Stimulated activated CD8-positive, alpha-beta memory T cell treated with anti-CD3 and anti-CD28 coated beads, Interleukin-12 subunit alpha, Interleukin-12 subunit beta, amount 100 ng/mL, for 4 hours (primary cell): ENCODE measurements around the gene KNOP1.
"Not testable (repeated sequence)": the region's sequence is repeated elsewhere in the genome, so short reads cannot be mapped to it uniquely, and the experiment has no call there.

ENCODE experiments used
- DNase-seq: peaks from one replicate; pipeline ENCODE4 v3.0.0-alpha.2; 2020; ENCODE audit warnings: low read depth

KNOP1 gene

GRCh38 chr16:19741354-19741753 lies 23.3 kb upstream of the KNOP1 start:
- DNase-seq = no peak

DNA sequence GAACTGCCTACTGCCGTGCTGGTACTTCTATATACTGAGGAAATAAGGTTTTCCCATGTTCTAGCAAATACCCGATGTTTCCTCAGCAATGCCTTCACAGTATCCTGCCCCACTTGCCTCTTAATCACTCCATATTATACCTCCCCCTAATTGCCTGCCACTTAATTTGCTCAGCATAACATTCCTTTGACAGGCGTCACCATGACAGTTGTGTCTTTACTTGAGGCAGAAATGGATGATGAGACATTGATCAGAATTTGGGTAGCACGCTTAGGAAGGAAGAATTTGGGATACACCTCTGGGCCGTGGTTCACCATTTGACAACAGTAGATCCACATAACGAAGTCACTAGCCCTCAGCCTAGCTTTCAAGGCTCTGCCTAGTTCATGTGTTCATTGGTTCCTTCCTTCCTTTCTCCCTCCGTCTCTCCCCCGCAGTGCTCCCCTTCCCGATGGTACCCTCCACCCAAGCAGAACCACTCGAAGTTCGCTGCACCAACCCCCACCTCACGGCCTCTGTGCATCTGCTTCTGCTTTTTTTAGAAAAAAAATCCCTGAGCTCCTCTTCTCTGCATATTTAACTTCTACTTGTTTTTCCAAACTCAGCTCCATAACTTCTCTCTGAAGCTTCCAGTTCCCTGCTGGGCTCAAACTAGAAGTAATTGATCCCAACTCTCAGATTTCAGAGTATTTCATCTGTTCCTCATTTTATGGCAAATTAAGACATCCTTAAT lies 19.4 kb upstream of the KNOP1 start:
- no peak for DNase-seq

GRCh38 chr16:19735074-19735867 lies 17.2 kb upstream of the KNOP1 start:
- no peak for DNase-seq

GRCh38 chr16:19733551-19733950 lies 15.5 kb upstream of the KNOP1 start:
- no peak for DNase-seq

GRCh38 chr16:19728636-19728965 lies 10.6 kb upstream of the KNOP1 start:
- no peak for DNase-seq

DNA sequence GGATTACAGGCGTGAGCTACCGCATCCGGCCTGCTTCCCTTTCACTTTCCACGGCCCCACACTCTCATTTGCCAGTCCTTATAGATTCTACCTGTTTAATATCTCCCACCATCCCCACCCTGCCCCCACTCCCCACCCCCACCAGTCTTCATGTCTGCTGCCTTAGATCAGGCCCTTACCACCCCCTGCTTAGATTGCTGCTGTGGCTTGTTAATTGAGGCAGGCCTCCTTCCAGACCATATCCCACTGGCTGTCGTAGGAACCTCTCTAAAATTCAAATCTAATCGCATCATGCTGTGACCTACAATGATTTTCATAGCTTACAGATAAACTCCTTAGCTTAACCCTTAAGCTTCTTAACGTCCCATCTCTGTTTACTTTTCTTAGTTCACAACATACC lies 5.0 kb upstream of the KNOP1 start:
- DNase-seq = no peak

- no peak for DNase-seq
These were observed 4.4 kb upstream of the KNOP1 start for GRCh38 chr16:19722269-19722952.

DNA sequence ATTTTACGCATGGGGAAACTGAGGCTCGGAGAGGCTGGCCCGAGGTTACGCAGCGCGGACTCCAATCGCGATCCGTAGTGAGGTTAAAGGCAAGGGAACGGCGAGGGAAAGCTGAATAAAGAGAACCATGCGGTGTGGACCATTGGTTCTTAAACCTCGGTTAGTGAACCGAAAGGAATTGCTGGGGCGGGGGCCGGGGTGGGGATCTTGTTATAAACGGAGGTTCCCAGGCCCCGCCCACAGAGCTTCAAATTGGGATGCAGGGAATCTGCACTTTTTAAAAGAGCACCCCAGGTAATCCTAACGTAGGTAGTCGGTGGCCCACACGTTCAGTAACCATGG lies 568 bp upstream of the KNOP1 start:
- DNase-seq = no peak

GRCh38 chr16:19717314-19717713 lies 713 bp downstream of the KNOP1 start:
- DNase-seq = no peak

GRCh38 chr16:19716728-19717127 lies 1.3 kb downstream of the KNOP1 start:
- not testable (repeated sequence) for DNase-seq

DNA sequence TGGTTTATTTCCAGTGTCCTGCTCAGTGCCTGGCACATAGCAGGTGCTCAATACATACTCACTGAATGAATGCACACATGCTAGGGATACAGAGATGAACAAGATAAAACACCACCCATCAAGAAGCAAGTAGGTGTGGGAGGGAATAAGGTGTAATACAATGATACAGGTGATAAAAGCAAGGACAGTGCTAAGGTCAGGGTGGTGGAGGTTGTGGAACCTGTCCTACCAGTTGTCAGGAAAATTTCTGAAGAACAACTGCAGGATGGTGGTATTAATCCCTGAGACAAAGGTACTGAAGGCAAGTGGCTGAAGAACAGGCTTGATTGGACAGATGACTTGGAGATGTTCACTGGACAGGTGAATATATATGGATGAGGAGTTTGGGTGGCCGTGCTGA lies 1.8 kb downstream of the KNOP1 start:
- no peak for DNase-seq

- no peak for DNase-seq
These were observed 2.5 kb downstream of the KNOP1 start for GRCh38 chr16:19715566-19715965.

GRCh38 chr16:19713697-19714096 lies 4.3 kb downstream of the KNOP1 start:
- no peak for DNase-seq

- no peak for DNase-seq
These were observed 5.5 kb downstream of the KNOP1 start for GRCh38 chr16:19712418-19713058.

- no peak for DNase-seq
These were observed 6.4 kb downstream of the KNOP1 start for GRCh38 chr16:19711643-19712042.

DNA sequence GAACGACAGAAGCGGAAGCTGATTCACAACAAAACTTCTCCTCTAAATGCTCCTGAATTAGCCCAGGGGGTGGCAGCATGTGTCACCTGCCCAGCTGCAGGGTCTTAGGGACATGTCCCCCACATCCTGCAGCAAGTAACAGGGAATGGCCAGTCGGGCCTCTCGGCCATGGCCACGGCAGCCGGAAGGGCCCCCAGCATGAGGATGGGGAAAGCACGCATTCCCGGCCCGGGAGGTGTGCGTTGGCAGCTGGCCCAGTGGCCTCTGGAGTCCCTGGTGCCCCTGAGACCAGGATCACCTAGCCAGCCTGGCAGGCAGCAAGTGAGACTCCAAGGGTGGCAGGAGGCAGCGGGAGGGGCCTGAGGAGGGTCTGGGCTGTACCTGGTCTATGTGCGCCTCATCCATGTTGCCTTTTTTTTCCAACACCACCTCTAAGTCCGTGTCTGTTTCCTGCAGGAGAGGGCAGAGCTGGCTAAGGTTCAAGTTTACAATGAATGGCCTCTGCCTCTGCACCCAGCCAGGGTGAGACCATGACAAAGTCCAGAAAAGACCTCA lies 7.0 kb downstream of the KNOP1 start:
- no peak for DNase-seq

DNA sequence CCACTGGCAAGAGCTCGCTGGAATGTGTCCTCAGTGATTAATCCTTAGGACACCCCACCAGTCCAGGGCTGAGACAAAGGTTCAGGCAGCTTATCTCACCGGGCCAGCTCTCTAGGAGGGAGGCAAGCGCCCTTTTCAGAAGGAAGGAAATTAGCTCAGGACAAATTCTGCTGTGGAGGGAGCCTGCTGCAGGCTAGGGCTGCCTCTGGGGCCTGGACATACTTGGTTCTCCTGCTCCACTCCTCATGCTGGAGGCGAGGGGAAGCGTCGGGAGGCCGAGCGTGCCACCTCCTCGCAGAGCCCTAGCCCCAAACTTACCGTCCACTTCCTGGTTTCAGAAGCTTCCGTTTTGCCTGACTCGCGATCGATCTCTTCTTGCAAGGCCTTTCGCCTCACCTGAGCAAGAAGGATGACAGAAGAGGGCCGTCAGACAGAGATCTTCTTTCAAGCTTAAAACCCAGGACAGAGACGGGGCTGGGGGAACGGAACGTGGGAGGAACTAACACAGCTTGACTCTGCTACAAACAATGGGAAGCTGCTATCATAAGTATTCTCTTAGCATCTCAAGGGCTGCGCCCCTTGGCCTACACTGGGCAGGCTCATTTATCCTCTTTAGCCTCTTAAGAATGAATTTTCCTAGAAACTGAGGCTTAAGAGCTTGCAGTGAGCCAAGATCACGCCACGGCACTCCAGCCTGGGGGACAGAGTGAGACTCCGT lies 7.7 kb downstream of the KNOP1 start:
- DNase-seq = no peak

GRCh38 chr16:19709381-19710136 lies 8.5 kb downstream of the KNOP1 start:
- no peak for DNase-seq

DNA sequence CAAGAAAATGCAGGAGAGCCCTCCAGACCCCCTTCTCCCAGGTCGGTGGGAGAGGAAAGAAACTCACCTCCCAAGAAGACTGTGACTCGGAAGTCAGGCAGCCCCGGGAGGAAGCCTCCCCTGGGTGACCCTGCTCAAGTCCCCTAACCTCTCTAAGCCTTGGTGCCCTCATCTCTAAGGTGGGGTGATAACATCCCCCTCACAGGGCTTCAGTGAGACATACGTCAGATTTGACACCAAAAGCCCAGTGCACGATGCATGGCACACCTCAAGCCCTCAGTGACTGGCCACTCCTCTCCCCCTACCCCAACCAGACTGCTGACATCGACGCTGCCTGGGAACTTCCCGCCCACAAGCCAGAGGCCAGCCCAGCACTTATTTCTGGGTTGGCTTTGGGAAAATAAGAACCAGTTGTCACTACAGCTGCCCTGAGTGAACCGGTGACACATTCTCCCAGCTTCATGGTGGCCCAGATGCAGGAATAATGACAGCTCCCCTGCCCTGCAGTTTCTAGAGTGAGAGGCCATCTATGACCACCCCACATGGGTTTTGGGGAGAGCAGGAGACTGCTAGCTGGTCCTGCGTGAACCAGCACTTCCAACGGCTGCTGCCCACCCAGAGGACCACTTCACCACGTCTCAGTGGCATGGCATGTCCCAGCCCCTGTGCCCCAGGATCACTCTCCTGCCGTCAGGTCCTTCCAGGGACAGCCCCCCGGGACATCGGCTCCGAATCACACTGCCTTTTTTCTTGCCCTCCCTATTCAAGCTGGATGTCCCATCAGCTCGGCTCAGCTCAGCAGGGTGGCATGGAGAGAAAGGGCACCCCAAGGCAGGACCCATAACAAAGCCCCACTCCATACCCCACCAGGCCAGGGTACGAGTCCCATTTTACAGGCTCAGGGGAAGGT lies 9.5 kb downstream of the KNOP1 start:
- DNase-seq = no peak
